GM23338 (cell line): Measurements from ENCODE around the gene SGCD. TPM values are rescaled to one million over a fixed set of nuclear protein-coding genes. Genes with fewer than 3 reads are reported as not detected.

Experiments
- ATAC-seq: fragments of 200-7000 bp; cut with Tn5 transposase; 3 replicates; pipeline ENCODE4 v1.9.1; 2020
- DNase-seq: peaks from one replicate; pipeline ENCODE4 v3.0.0-alpha.2; 2015; ENCODE audit warnings: low spot score
- H2AFZ ChIP-seq: fragments of 200-600 bp; sonication (generic); 2 replicates; pipeline ENCODE4 v1.8.0; 2016; ENCODE audit warnings: antibody characterized with exemption, mild to moderate bottlenecking, moderate library complexity
- H3F3A ChIP-seq: fragments of 200-600 bp; sonication (generic); replicated peaks from 2 replicates; pipeline ENCODE4 v1.8.0; 2017; ENCODE audit warnings: antibody characterized with exemption, mixed run types, low read depth
- H3K27ac ChIP-seq: fragments of 200-600 bp; sonication (generic); 2 replicates; pipeline ENCODE4 v1.6.1; 2016; ENCODE audit warnings: low read depth
- H3K27me3 ChIP-seq: fragments of 200-600 bp; sonication (generic); 2 replicates; pipeline ENCODE4 v1.8.0; 2016; ENCODE audit warnings: mild to moderate bottlenecking, mixed run types, moderate library complexity; ENCODE audit not compliant: insufficient read depth
- H3K36me3 ChIP-seq: fragments of 200-600 bp; sonication (generic); 2 replicates; pipeline ENCODE4 v1.8.0; 2016; ENCODE audit warnings: mild to moderate bottlenecking; ENCODE audit not compliant: insufficient read depth
- H3K4me1 ChIP-seq: fragments of 200-600 bp; sonication (generic); 2 replicates; pipeline ENCODE4 v1.8.0; 2016; ENCODE audit warnings: mild to moderate bottlenecking, moderate library complexity; ENCODE audit not compliant: insufficient read depth
- H3K4me2 ChIP-seq: fragments of 200-600 bp; sonication (generic); 2 replicates; pipeline ENCODE4 v1.7.1; 2017; ENCODE audit warnings: mixed run types
- H3K4me3 ChIP-seq: fragments of 200-600 bp; sonication (generic); 2 replicates; pipeline ENCODE4 v1.6.1; 2016; ENCODE audit warnings: mixed run types
- H3K79me2 ChIP-seq: fragments of 200-600 bp; sonication (generic); replicated peaks from 2 replicates; pipeline ENCODE4 v1.8.0; 2017; ENCODE audit warnings: mild to moderate bottlenecking; ENCODE audit not compliant: insufficient read depth
- H3K9me2 ChIP-seq: fragments of 200-600 bp; sonication (generic); 2 replicates; pipeline ENCODE4 v1.8.0; 2017; ENCODE audit not compliant: insufficient read depth
- H4K20me1 ChIP-seq: fragments of 200-600 bp; sonication (generic); replicated peaks from 2 replicates; pipeline ENCODE4 v1.8.0; 2017; ENCODE audit warnings: mild to moderate bottlenecking; ENCODE audit not compliant: insufficient read depth
- H3K27ac Mint-ChIP-seq: 2 replicates; pipeline ENCODE4 v1.8.0; 2020; ENCODE audit warnings: inconsistent platforms, mild to moderate bottlenecking, moderate library complexity, mixed read lengths
- H3K27me3 Mint-ChIP-seq: 3 replicates; pipeline ENCODE4 v1.8.0; 2022; ENCODE audit warnings: low read depth, mild to moderate bottlenecking, moderate library complexity, mixed read lengths, inconsistent platforms; ENCODE audit not compliant: insufficient read depth, poor library complexity
- H3K36me3 Mint-ChIP-seq: 3 replicates; pipeline ENCODE4 v1.8.0; 2021; ENCODE audit warnings: low read depth, mild to moderate bottlenecking, inconsistent platforms, moderate library complexity, mixed read lengths
- H3K4me1 Mint-ChIP-seq: 3 replicates; pipeline ENCODE4 v1.8.0; 2020; ENCODE audit warnings: mild to moderate bottlenecking, inconsistent platforms, mixed read lengths
- H3K4me3 Mint-ChIP-seq: 3 replicates; pipeline ENCODE4 v1.8.0; 2021; ENCODE audit warnings: moderate library complexity, mild to moderate bottlenecking, inconsistent platforms, mixed read lengths
- H3K9me3 Mint-ChIP-seq: 3 replicates; pipeline ENCODE4 v1.8.0; 2020; ENCODE audit warnings: moderate library complexity, mild to moderate bottlenecking, inconsistent platforms, mixed read lengths
- ETS1 ChIP-seq: IDR thresholded peaks from 2 replicates; pipeline ENCODE4 v1.6.1; 2016; ENCODE audit warnings: antibody characterized with exemption
- NANOG ChIP-seq: IDR thresholded peaks from 2 replicates; pipeline ENCODE4 v1.6.1; 2016; ENCODE audit warnings: antibody characterized with exemption, borderline replicate concordance
- POLR2AphosphoS5 ChIP-seq: IDR thresholded peaks from 2 replicates; pipeline ENCODE4 v1.6.1; 2016; ENCODE audit warnings: antibody characterized with exemption, low read depth
- ZNF114 ChIP-seq: fragments of 250-450 bp; sonication (Bioruptor Pico); IDR thresholded peaks from 2 replicates; pipeline ENCODE4 v1.5.0; 2020; ENCODE audit warnings: mild to moderate bottlenecking, moderate library complexity
- ZNF331 ChIP-seq: fragments of 250-450 bp; sonication (Bioruptor Pico); IDR thresholded peaks from 2 replicates; pipeline ENCODE4 v1.5.0; 2020; ENCODE audit warnings: low read depth, mild to moderate bottlenecking, moderate library complexity
- polyA plus RNA-seq: library from polyadenylated mRNA; unstranded; fragments of >200 nt; fragmentation: Nextera tagmentation; extraction: Ambion mirVana; gene quantifications from 2 replicates; pipeline ENCODE4 v1.2.1, GENCODE V29; 2016
- total RNA-seq: library from RNA; depleted of rRNA; stranded (reverse); fragments of >200 nt; shearing (Covaris generic); gene quantifications from 2 replicates; pipeline ENCODE4 v1.2.3, GENCODE V29; 2014
- TF ChIP-seq, protein P1 (sequence below): fragments of 250-450 bp; sonication (Bioruptor Pico); IDR thresholded peaks from 2 replicates; pipeline ENCODE4 v1.5.0; 2020; ENCODE audit warnings: mild to moderate bottlenecking, moderate library complexity

The SGCD gene
- total and polyA plus RNA-seq, 2 experiments from 2014 or later: 0.03 to 0.05 TPM

DNA sequence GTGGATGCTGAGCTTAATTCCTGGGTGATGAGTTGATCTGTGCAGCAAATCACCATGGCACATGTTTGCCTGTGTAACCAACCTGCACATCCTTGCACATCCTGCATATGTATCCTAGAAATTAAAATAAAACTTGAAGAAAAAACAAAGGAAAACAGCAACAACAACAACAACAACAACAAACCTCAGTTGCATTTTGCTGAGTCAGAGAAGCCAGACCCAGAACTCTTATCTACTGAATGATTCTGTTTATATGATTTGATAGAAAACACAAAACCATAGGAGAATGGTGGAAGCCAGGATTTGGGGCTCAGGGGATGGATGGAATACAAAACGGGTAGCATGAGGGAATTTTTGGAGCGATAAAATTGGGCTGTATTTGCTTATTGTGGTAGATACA is 307.3 kb downstream of the SGCD start (continued):
- TF ChIP-seq, protein P1, sequence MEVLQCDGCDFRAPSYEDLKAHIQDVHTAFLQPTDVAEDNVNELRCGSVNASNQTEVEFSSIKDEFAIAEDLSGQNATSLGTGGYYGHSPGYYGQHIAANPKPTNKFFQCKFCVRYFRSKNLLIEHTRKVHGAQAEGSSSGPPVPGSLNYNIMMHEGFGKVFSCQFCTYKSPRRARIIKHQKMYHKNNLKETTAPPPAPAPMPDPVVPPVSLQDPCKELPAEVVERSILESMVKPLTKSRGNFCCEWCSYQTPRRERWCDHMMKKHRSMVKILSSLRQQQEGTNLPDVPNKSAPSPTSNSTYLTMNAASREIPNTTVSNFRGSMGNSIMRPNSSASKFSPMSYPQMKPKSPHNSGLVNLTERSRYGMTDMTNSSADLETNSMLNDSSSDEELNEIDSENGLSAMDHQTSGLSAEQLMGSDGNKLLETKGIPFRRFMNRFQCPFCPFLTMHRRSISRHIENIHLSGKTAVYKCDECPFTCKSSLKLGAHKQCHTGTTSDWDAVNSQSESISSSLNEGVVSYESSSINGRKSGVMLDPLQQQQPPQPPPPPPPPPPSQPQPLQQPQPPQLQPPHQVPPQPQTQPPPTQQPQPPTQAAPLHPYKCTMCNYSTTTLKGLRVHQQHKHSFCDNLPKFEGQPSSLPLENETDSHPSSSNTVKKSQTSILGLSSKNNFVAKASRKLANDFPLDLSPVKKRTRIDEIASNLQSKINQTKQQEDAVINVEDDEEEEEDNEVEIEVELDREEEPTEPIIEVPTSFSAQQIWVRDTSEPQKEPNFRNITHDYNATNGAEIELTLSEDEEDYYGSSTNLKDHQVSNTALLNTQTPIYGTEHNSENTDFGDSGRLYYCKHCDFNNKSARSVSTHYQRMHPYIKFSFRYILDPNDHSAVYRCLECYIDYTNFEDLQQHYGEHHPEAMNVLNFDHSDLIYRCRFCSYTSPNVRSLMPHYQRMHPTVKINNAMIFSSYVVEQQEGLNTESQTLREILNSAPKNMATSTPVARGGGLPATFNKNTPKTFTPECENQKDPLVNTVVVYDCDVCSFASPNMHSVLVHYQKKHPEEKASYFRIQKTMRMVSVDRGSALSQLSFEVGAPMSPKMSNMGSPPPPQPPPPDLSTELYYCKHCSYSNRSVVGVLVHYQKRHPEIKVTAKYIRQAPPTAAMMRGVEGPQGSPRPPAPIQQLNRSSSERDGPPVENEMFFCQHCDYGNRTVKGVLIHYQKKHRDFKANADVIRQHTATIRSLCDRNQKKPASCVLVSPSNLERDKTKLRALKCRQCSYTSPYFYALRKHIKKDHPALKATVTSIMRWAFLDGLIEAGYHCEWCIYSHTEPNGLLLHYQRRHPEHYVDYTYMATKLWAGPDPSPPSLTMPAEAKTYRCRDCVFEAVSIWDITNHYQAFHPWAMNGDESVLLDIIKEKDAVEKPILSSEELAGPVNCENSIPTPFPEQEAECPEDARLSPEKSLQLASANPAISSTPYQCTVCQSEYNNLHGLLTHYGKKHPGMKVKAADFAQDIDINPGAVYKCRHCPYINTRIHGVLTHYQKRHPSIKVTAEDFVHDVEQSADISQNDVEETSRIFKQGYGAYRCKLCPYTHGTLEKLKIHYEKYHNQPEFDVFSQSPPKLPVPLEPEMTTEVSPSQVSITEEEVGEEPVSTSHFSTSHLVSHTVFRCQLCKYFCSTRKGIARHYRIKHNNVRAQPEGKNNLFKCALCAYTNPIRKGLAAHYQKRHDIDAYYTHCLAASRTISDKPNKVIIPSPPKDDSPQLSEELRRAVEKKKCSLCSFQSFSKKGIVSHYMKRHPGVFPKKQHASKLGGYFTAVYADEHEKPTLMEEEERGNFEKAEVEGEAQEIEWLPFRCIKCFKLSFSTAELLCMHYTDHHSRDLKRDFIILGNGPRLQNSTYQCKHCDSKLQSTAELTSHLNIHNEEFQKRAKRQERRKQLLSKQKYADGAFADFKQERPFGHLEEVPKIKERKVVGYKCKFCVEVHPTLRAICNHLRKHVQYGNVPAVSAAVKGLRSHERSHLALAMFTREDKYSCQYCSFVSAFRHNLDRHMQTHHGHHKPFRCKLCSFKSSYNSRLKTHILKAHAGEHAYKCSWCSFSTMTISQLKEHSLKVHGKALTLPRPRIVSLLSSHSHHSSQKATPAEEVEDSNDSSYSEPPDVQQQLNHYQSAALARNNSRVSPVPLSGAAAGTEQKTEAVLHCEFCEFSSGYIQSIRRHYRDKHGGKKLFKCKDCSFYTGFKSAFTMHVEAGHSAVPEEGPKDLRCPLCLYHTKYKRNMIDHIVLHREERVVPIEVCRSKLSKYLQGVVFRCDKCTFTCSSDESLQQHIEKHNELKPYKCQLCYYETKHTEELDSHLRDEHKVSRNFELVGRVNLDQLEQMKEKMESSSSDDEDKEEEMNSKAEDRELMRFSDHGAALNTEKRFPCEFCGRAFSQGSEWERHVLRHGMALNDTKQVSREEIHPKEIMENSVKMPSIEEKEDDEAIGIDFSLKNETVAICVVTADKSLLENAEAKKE (CRISPR knock-in tag): no peak

DNA sequence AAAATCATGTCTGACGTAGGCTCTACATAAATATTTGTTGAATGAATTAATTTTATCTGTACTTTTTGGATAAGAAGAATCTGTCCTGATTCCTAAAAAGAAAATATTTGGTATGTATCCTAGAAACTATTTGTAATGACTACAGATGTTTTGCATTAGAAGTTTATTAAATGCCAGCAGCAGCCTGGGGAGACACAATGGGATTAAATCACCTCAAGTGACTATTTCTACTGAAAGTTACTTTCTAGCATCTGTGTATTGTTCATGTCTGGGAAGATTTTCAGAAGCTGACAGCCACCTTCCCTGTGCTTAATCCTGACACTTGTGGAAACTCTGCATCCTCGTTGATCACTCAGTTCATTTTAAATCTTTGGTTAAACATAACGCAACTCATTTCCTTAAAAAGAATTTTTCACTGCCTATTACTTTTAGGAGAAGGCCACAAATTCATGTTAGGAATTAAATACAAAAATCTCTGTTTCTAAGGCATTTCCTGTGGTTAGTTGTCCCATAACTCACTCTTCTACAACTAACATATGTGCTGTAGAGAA is 313.8 kb downstream of the SGCD start:
- Histone ChIP-seq H3K4me3 (no peak overlapping the region), H3K4me1 (no peaks in the 10 kb centered on the region), H3K4me2 (no peak overlapping the region), H3K79me2 (no peaks in the 10 kb centered on the region), H3K9me2 (0 out of 2 replicates have a peak, but pooled peaks cover 8% of the 10 kb centered on the region), H2AFZ (no peak overlapping the region), H3K27me3 (no peaks in the 10 kb centered on the region), H4K20me1 (no peaks in the 10 kb centered on the region), H3K36me3 (no peaks in the 10 kb centered on the region), H3F3A (no peaks in the 10 kb centered on the region), H3K27ac (no peak overlapping the region)
- H3K9me3 Mint-ChIP-seq: no peaks in the 10 kb centered on the region
- H3K27me3 Mint-ChIP-seq: peaks cover 1% of the 10 kb centered on the region
- no peak for DNase-seq
- no peak overlapping the region for H3K27ac Mint-ChIP-seq
- ATAC-seq: no peak
- H3K4me1 Mint-ChIP-seq: no peaks in the 10 kb centered on the region
- H3K36me3 Mint-ChIP-seq: no peaks in the 10 kb centered on the region
- no peak overlapping the region for H3K4me3 Mint-ChIP-seq
- TF ChIP-seq ETS1: no peak
- no peak for TF ChIP-seq NANOG
- TF ChIP-seq, protein P1 (CRISPR knock-in tag): no peak
- TF ChIP-seq ZNF331: no peak
- no peak for TF ChIP-seq POLR2AphosphoS5
- TF ChIP-seq ZNF114 (CRISPR knock-in tag): no peak
